HG02981 (cell line): ENCODE results near the gene BCS1L.

Source experiments
- ATAC-seq: cut with Tn5 transposase; IDR thresholded peaks from one replicate; pipeline ENCODE4 v1.9.1; 2021; ENCODE audit warnings: mild to moderate bottlenecking, moderate library complexity; ENCODE audit not compliant: unreplicated experiment

The BCS1L gene, protein sequence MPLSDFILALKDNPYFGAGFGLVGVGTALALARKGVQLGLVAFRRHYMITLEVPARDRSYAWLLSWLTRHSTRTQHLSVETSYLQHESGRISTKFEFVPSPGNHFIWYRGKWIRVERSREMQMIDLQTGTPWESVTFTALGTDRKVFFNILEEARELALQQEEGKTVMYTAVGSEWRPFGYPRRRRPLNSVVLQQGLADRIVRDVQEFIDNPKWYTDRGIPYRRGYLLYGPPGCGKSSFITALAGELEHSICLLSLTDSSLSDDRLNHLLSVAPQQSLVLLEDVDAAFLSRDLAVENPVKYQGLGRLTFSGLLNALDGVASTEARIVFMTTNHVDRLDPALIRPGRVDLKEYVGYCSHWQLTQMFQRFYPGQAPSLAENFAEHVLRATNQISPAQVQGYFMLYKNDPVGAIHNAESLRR

GRCh38 chr2:218659258-218659987 lies at the start of gene BCS1L, which contains the start of gene ZNF142:
Gene BCS1L (plus strand): TSS chr2:218659683. CDS start chr2:218660988, 1,305 bp downstream.
Gene ZNF142 (minus strand): TSS chr2:218659623. CDS start chr2:218656429, 3,194 bp downstream.
- peak; percentile 94 for ATAC-seq

DNA sequence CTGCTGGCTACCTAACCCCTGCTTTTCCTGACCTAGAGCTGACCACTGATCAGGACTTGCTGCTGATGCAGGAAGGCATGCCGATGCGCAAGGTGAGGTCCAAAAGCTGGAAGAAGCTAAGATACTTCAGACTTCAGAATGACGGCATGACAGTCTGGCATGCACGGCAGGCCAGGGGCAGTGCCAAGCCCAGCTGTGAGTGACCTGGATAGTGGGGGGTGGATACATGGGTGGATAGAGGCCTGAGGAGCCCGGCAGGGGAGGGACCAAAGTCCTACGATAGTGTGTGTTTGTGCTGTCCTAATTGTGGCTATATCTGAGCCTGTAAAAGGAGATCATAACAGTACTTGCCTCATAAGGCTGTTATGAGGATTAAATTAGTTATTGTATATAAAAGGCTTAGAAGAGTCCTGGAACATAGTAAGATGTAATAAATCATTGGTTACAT lies 43.6 kb upstream of the BCS1L start:
- no peak for ATAC-seq

- ATAC-seq = no peak
Observed at GRCh38 chr2:218618102-218618860, 41.2 kb upstream of the BCS1L start.

DNA sequence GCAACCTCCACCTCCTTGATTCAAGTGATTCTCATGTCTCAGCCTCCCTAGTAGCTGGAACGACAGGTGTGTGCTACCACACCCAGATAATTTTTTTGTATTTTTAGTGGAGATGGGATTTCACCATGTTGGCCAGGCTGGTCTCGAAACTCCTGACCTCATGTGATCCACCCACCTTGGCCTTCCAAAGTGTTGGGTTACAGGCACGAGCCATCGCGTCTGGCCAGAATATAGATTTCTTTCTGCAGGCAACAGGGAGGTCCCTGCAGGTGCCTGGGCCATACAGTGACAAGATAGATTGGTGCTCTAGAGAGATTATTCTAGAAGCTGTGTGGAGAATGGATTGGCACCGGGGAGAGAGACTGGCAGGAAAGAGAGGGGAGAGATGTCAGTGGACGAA lies 38.5 kb upstream of the BCS1L start:
- ATAC-seq = no peak

DNA sequence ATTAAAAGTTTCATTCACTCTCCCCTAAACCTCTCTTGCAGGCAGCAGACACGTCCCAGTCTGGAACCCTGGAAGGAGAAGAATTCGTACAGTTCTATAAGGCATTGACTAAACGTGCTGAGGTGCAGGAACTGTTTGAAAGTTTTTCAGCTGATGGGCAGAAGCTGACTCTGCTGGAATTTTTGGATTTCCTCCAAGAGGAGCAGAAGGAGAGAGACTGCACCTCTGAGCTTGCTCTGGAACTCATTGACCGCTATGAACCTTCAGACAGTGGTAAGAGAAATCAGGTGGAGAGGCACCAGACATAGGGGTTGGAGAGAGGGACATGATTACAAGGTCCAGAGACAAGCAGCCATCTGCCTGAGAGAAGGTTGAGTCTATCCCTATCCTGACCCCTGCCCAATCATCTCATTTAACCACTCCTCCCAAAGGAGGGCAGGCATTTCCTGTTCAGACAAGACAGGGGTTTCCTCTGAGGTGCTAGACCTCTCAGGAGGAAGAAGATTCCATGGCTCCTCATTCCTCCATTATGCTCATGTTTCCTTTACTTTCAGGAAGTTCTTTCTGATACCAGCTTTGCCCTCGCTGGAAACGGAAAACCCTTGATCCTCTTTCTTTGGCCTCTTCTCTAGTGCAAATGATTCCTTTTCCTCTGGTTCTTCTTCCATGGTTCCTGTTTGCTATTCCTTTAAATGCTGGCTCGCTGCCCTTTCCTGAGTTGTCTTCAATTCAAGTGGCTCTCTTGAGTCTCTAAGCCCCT lies 36.7 kb upstream of the BCS1L start:
- no peak for ATAC-seq

- ATAC-seq = no peak
Observed at GRCh38 chr2:218623366-218623705, 36.1 kb upstream of the BCS1L start.

GRCh38 chr2:218626369-218626768 lies 33.1 kb upstream of the BCS1L start:
- no peak for ATAC-seq

DNA sequence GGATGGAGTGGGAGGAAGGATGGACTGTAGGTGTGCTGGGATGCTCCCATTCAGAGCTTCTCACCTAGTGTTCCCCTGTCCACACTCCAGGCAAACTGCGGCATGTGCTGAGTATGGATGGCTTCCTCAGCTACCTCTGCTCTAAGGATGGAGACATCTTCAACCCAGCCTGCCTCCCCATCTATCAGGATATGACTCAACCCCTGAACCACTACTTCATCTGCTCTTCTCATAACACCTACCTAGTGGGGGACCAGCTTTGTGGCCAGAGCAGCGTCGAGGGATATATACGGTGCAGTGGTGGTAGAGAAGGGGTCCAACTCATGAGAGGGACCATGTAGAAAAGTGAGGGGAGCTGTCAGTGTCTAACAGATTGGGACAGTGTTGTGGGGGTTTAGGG lies 31.5 kb upstream of the BCS1L start:
- ATAC-seq = no peak

GRCh38 chr2:218631837-218632236 lies 27.6 kb upstream of the BCS1L start:
- no peak for ATAC-seq

GRCh38 chr2:218635719-218636118 lies 23.8 kb upstream of the BCS1L start:
- ATAC-seq = no peak

DNA sequence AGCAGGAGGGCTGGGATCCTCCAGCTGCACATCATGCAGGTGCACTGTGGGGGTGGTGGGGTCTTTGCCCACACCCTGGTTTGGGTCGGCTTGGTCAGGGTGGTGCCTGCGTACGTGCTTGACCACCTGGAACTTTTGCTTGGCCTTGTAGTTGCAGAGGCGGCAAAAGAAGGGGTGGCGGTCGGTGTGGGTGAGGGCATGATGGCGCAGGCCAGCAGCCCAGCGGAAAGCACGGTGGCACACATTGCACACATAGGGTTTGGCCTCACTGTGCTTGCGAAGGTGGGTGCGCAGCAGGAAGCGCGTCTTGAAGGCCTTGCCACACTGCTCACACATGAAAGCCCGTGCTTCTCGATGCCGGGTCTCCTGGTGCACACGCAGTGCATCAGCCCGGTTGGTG lies 21.1 kb upstream of the BCS1L start:
- no peak for ATAC-seq

DNA sequence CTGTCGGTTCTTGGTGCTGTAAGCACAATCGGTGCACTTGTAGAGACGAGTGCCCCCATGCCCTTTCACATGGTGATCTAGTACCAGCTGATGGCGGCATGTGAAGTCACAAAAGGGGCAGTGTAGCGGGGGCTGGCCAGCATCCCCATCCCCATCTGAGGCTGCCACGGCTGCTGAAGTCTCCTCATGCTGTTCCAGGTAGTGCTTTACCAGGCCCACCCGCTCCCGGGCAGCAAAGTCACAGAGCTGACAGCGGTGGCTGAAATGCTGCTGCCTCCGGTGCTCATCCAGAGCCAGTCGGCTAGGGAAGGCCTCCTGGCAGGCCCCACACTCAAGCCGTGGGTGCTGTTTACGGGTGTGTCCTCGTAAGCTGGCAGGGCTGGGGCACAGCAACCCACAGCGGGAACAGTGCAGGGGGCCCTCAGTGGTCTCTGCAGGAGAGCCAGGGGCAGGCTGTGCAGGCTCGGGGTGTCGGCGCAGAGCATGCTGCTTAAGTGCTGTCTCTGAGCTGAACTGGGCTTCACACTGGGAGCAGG lies 17.3 kb upstream of the BCS1L start:
- no peak for ATAC-seq

GRCh38 chr2:218642786-218643185 lies 16.7 kb upstream of the BCS1L start:
- no peak for ATAC-seq

GRCh38 chr2:218643751-218644310 lies 15.7 kb upstream of the BCS1L start:
- ATAC-seq = no peak

GRCh38 chr2:218644721-218645120 lies 14.8 kb upstream of the BCS1L start:
- ATAC-seq = no peak

DNA sequence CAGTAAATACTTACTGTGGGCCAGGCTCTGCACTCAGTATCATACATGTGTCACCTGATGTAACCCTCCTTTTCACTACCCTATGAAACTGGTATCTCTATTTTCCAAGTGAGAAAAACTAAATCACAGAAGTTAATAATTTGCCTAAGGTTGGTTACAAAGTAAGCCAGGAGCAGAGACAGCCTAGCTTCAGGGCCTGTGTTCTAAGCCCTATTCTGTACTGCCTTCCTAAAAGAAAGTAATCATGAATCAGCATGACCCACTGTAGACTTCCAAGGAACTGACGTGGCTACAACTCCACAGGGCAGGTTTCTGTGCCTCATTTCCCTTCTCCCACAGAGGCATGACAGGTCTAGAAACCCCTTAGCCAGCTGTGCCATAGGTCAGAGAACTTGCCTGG lies 14.4 kb upstream of the BCS1L start:
- no peak for ATAC-seq

- ATAC-seq = peak; percentile 39
Observed at GRCh38 chr2:218648088-218648786, 11.2 kb upstream of the BCS1L start.

- no peak for ATAC-seq
Observed at GRCh38 chr2:218648787-218649100, 10.7 kb upstream of the BCS1L start.

DNA sequence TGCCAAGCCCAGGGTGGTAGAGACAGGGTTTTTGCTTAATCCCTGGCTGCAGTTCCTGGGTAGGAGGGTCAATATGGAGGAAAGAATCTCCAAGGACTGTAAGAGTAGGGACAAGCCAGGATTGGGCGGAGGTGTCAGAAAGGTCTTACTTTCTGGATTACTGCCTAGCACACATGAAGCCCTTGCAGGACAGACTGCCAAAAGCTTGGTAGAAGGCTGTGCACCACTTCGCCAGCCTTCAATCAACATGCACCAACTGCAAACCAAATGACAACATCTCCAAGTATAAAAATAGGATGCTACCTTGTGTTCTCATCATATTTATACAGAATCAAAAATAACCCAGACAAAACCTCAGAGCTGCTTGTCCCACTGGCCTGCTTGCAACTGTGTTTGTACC lies 3.7 kb upstream of the BCS1L start:
- no peak for ATAC-seq
